Endothelial cell of hepatic sinusoid (primary cell): ENCODE measurements around the gene FBN1.

Experiments
- in situ Hi-C: cut with HindIII; loops from 2 replicates; pipeline ENCODE4 v1.10.0; 2017; ENCODE audit warnings: low sequenced_read_pairs

Gene FBN1

DNA sequence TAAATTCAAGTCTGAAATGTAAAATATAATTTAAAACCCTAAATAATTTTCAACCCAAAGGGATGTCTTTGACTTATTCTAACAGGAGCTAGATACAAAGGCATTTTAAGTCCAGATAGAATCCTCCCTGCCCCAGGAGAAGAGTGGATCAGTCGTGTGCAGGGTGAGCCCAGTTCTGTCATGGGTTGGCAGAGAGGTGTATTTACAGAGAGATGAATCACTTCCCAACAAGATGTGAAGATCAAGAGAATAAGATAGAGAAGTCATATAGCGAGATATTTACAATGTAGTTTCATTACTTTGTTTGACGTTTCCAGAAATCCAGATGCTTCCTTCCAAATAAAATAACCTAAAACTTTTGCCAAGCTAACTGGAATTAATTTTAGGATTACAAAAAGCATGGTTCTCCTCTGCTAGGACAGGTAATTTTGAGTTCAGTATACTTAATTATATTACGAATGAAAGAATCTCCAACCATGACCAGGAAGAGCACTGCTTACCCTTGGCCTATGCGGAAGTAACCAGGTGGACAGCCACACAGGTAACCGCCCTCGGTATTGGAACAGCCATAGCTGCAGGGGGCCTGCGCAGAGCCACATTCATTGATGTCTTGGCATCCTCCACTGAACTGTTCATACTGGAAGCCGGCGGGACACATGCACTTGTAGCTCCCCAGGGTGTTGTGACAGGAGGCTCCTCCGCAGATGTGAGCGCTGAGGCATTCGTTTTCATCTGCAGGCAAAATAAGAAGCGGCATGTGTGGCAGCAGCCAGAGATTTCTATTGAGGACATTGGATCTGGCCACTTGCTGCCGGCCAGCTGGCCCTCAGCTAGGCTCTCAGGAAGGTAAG is 230.2 kb downstream of the FBN1 start:
- in situ Hi-C loops: no loop called here

- in situ Hi-C loops: no loop called here
These were observed 231.5 kb downstream of the FBN1 start for GRCh38 chr15:48414015-48414414.

DNA sequence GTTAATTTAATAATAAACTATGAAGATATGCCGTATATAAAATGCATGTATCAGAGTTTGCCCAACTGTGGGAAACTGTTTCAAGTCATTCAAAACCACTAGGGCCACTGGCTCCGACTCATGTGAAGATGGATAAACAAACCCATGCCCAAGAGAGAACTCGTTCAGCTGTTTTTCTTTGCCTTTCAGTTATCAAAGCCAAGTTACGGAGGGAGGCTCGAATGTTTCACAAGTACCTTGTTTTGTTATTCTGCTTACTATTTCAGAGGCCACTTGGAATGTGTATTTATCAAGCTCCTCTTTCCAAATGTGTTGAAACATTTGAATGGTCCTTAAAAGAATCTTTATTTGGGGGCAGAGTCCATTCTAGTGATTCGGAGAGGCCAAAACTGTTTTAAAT is 232.2 kb downstream of the FBN1 start:
- in situ Hi-C loops: no loop called here

GRCh38 chr15:48411971-48412591 is 233.4 kb downstream of the FBN1 start:
- in situ Hi-C loops: no loop called here

- in situ Hi-C loops: no loop called here
These were observed 235.9 kb downstream of the FBN1 start for GRCh38 chr15:48409623-48410022.

- in situ Hi-C loops: no loop called here
These were observed 237.2 kb downstream of the FBN1 start for GRCh38 chr15:48408327-48408726.

DNA sequence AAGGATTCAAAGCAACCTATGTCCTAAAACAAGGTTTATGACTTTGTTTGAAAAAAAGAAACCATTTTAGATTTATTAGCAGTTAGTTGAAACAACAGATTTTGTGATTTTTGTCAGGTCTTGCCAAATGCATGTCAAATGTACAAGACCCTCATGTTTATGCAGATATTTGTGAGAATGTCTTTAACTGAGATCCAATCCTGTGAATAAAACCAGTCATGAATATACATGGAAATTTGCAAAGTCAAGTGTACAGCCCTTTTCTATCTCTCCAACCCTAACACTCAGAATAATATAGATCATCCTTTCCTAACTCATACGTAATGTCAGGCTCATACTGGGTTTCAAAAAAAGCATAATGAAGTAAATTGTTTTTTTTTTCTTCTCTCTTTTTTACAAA is 237.9 kb downstream of the FBN1 start:
- in situ Hi-C loops: no loop called here

DNA sequence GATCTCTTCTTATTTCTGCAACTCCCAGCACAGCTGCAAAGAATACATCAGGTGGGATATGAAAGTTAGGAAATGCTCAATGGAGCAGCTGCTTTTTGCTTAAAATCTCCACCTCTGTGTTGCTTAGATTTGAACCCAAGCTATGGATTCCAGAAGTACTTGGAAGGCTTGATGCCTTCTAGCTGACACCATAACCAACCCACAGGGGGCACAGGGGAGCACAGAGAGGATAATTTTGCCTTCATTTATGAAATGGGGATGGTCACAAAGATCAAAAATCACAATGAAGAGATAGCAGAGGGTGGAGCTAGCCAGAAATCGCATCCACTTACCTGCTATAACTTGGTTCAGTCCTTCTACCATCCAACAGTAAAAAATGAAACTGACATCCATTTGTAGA is 238.6 kb downstream of the FBN1 start:
- in situ Hi-C loops: no loop called here

DNA sequence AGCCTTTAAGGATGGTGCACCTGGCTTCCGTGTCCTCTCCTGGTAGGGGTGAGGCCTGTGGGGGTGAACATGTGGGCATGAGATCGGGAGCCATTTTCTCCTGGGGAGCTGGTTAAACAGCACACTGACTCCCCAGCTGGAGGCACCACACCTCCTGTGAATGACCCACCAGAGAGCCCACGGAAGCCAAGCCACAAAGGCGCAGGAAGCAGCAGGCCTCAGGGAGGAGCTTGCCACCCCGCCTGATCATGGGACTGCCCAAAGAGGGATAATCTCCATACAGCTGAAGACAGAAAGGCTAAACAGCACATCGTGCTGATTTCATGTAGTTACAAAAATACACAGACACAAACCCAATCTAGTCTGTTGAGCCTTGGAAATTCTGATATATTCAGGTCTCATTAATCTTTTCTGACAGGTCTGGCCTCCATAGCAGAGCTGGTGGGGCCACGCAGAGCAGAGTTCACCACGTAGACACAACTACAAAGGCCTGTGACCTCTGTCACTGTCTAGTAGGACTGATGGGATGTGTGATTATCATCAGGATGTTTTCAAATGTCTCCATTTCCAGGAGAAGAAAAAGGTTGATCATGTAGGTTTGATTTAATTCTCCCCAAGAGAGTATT is 239.1 kb downstream of the FBN1 start:
- in situ Hi-C loops: no loop called here

DNA sequence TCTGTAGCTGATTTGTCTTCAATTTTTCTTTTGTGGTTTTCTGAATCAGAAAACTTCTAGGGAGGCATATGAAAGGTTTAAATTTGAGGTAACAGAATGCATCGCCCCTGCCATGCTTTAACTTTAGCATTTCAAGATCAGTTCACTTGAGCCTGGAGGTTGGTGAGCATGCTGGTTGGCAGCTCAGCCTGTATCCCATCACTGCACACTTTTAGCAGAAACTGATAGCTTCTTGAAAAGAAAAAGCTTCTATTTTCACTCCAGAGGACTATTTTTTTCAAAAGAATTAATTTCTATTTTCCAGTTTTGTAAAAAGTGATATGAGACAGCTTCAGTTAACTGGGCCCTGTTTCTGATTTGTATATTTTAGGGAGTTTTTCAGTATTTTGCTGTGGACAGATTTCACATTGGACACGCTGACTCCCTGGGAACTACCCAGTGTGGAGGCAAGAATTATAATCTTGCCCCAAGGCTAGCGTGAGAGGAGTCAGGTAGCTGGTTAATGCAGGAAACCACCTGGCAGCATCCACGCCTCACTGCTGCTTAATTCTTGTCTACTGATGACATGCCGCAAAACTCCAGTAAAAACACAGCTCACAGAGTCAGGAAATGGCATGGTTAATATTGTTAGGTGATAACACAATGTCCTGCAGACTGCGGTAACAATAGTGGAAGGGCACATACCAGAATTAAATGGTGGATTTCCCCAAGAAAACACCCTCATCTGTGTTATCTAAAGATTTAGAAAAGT is 242.9 kb downstream of the FBN1 start:
- in situ Hi-C loops: no loop called here

- in situ Hi-C loops: no loop called here
These were observed 245.4 kb downstream of the FBN1 start for GRCh38 chr15:48400086-48400485.

DNA sequence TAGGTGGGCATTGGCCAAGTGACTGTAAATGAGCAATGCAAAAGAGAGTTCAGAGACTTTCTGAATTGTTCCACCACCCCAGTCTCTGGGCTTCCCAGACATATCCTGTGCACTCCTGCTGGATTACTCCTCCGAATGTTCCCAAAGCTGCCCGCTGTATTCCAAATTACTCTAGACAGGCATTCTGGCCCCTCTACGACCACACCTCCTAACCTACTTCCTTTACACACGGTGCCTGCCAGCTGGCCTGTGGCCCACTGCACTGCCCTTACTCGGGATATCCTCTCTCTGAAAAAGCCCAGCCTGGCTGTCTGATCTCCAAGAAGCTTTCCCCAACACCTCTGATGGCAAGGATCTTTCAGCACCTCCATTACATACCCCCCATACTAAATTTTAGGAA is 247.7 kb downstream of the FBN1 start:
- in situ Hi-C loops: loop anchor here (5.0 to 10.0 kb wide), 2 partner anchors 36 to 237 kb away; no protein-coding TSS in a partner anchor

- in situ Hi-C loops: loop anchor here (5.0 to 10.0 kb wide), 2 partner anchors 34 to 239 kb away; no protein-coding TSS in a partner anchor
These were observed 249.5 kb downstream of the FBN1 start for GRCh38 chr15:48396020-48396419.

- in situ Hi-C loops: loop anchor here (5.0 to 10.0 kb wide), 2 partner anchors 33 to 239 kb away; no protein-coding TSS in a partner anchor
These were observed 249.9 kb downstream of the FBN1 start for GRCh38 chr15:48395521-48396011.

DNA sequence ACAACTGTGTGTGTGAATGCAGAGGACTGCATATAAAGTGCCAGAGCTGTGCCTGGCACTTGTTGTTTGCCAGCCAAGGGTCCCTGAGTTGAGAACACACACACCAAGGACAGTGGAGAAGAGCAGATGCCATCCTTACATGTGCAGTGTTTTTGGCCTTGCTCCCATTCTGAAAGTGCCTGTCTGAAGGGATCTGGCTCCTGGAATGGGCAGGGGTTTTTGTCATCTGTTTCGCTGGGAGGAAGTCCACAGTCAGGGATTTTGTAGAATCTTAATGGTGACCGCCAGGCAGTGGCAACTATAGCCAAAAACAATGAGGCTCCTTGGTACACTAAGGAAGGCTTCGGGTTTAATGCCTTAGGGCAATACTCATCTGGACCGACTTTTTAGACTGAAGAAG is 250.5 kb downstream of the FBN1 start:
- in situ Hi-C loops: loop anchor here (5.0 to 10.0 kb wide), 2 partner anchors 33 to 240 kb away; no protein-coding TSS in a partner anchor

GRCh38 chr15:48393645-48394506 is 251.6 kb downstream of the FBN1 start:
- in situ Hi-C loops: loop anchor here (10.0 kb wide), 1 partner anchor 241 kb away; no protein-coding TSS in a partner anchor

GRCh38 chr15:48392356-48392755 is 253.2 kb downstream of the FBN1 start:
- in situ Hi-C loops: loop anchor here (10.0 kb wide), 1 partner anchor 242 kb away; no protein-coding TSS in a partner anchor

- in situ Hi-C loops: loop anchor here (10.0 kb wide), 1 partner anchor 243 kb away; no protein-coding TSS in a partner anchor
These were observed 253.6 kb downstream of the FBN1 start for GRCh38 chr15:48391950-48392349.

DNA sequence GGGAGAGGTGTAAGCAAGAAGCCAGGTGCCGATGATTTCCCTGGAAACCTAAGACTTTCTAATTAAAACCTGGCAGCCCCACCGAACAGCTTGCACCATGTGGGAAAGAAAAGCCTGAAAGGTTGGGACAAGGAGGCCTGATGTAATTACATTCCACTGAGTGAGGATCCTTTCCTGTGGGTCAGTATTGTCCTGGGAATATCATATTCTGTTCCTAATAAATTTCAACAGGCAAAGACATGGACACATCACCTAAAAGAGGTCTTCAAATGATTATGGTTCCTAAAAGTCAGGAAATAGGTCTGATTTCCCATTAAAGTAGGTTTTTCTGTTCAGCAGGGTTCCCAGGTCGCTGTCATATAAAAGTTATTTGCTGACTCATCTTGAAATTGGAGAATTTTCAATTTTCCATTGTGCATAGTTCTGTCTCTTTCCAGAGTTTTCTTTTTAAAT is 255.8 kb downstream of the FBN1 start:
- in situ Hi-C loops: loop anchor here (10.0 kb wide), 1 partner anchor 245 kb away; no protein-coding TSS in a partner anchor
